Measurements from ENCODE around the gene FBXW7.

- TF ChIP-seq CTCF (IDR thresholded peaks at IDR 0.05), result no peak
- TF ChIP-seq POLR2A (IDR thresholded peaks at IDR 0.05), result no peak
Observed at GRCh38 chr4:152394791-152395190, 141.1 kb downstream of the FBXW7 start.
